ENCODE measurements around the gene PAX3. TPM values are rescaled to one million over a fixed set of nuclear protein-coding genes. Genes with fewer than 3 reads are reported as not detected.

The PAX3 gene
- total and polyA plus RNA-seq, 12 donors, result not detected

DNA sequence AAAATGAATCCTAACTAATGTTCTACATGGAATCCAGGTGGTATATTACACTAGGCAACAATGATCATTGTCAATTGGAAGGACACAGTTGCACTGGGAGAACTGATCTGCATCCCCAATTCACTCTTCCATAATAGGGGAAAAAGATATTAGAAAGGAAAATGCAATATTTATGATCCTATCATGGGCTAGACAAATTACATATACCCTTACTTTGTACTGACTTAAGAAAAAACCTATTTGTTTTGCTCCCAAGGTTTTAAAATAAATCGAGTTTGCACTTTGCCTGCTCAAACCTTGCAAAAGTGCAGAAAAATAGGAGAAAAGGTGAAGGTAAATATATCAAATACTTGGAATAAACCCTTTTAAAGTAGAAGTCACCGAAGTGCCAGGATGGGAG, 11.0 kb upstream of the PAX3 start:
- WGBS, 4 donors, result 9 to 14% (median 10%) methylated on average over 2 of the region's 2 CpGs
- TF ChIP-seq, protein P1, sequence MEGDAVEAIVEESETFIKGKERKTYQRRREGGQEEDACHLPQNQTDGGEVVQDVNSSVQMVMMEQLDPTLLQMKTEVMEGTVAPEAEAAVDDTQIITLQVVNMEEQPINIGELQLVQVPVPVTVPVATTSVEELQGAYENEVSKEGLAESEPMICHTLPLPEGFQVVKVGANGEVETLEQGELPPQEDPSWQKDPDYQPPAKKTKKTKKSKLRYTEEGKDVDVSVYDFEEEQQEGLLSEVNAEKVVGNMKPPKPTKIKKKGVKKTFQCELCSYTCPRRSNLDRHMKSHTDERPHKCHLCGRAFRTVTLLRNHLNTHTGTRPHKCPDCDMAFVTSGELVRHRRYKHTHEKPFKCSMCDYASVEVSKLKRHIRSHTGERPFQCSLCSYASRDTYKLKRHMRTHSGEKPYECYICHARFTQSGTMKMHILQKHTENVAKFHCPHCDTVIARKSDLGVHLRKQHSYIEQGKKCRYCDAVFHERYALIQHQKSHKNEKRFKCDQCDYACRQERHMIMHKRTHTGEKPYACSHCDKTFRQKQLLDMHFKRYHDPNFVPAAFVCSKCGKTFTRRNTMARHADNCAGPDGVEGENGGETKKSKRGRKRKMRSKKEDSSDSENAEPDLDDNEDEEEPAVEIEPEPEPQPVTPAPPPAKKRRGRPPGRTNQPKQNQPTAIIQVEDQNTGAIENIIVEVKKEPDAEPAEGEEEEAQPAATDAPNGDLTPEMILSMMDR (IDR thresholded peaks at IDR 0.05), result no peak
- TF ChIP-seq POLR2A (IDR thresholded peaks at IDR 0.05), result no peak
- no peak overlapping the region for H3K4me3 ChIP-seq
- intact Hi-C loops (cut with DNase I), result no loop called here
- no peak overlapping the region for H3K27ac ChIP-seq
- H3K9me3 ChIP-seq (replicated peaks in 1 of 3), result no peaks in the 10 kb centered on the region
- no peaks in the 10 kb centered on the region for H3K36me3 ChIP-seq (replicated peaks in 1 of 2)
- H3K4me1 ChIP-seq (replicated peaks in 1 of 2), result peaks cover 12 to 24% of the 10 kb centered on the region in 2 donors
- DNase-seq, result no peak
- peaks cover 95% of the 10 kb centered on the region for H3K27me3 ChIP-seq

- intact Hi-C loops (cut with DNase I), result no loop called here
- TF ChIP-seq, protein P1 (IDR thresholded peaks at IDR 0.05), result no peak
- TF ChIP-seq POLR2A (IDR thresholded peaks at IDR 0.05), result no peak
- Histone ChIP-seq H3K4me1 (replicated peaks in 1 of 2) (peaks cover 15 to 24% of the 10 kb centered on the region in 2 donors), H3K4me3 (no peak overlapping the region), H3K27me3 (peaks cover 95% of the 10 kb centered on the region), H3K27ac (no peak overlapping the region), H3K9me3 (replicated peaks in 1 of 3) (no peaks in the 10 kb centered on the region), H3K36me3 (replicated peaks in 1 of 2) (no peaks in the 10 kb centered on the region)
- DNase-seq, result no peak
- WGBS, 4 donors, result 0 to 12% (median 9%) methylated on average over 1 of the region's 1 CpG
Observed at GRCh38 chr2:222309361-222309760, 10.6 kb upstream of the PAX3 start.

DNA sequence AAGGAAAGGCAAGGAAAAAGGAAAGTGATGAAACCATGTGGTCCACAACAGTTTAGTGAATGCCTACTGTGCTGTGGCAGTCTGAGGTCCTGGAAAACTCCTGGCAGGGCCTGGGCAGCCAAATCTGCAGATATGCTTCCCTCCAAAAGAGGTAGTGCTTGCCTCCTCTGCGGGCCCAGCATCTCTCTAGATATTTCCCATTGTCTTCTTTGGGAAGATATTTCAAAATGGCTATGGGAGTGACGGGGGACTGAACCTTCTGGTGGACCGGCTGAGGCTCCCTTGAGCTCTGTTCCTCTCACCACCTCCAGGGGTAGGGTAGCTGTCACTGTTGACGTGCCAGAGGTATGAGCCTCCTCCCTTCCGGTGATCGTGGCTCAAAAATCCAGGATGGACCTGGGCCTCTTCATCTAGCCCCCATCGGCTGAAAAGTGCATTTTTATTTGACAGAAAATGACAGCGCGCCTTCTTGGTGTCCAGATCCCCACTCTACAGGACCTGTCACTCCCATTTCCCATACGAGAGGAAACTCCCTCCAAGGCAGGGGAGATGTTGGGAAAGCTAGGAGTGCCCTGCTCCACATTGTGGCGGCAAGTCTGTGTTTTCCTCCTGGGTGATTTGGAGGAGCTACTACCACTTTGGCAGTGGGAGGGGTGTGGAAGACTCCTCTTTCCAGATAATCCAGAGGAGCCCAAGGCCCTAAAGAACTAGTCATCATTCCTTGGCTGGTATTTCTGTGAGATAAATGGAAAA, 9.4 kb upstream of the PAX3 start:
- DNase-seq, result no peak
- Histone ChIP-seq H3K4me1 (replicated peaks in 1 of 2) (peaks cover 15 to 24% of the 10 kb centered on the region in 2 donors), H3K27me3 (peaks cover 94% of the 10 kb centered on the region)

DNA sequence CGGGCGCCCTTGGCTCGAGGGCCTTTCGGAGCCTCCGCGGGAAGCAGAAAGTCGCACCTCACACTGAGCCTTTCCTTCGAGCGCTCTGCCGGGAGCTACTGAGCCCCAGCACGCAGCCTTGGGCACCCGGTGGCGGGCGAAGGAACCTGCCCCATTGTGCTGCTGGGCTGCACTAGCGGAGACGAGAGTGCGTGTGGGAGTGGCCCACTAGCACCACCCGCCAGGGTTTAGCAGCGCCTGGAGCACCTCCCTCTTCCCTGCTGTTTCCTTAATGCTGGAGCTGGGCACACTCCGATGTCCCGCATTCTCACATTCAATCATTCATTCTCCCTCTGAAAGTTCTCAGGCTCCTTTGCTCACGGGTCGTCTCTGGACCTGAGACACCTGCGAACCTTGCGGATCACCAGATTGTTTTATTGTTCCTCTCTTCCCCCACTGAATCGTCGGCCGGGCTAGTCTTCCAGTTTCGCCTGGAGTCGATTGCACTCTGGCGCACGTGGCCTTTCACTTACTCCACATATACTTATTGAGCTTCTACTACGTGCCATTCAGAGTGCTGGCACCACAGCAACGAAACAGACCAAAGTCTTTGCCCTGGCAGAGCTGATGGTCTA, 8.5 kb upstream of the PAX3 start:
- 2 to 6% (median 4%) methylated on average over 15 to 34 of the region's 34 CpGs for WGBS, 4 donors
- Histone ChIP-seq H3K36me3 (replicated peaks in 1 of 2) (no peaks in the 10 kb centered on the region), H3K4me3 (no peak overlapping the region), H3K9me3 (replicated peaks in 1 of 3) (no peaks in the 10 kb centered on the region), H3K27ac (no peak overlapping the region), H3K27me3 (peaks cover 96% of the 10 kb centered on the region), H3K4me1 (replicated peaks in 1 of 2) (peaks cover 15 to 20% of the 10 kb centered on the region in 2 donors)
- intact Hi-C loops (cut with DNase I), result no loop called here
- DNase-seq, result no peak
- TF ChIP-seq, protein P1 (IDR thresholded peaks at IDR 0.05), result no peak
- TF ChIP-seq POLR2A (IDR thresholded peaks at IDR 0.05), result no peak

More for the DNA sequence above, 9.4 kb upstream of the PAX3 start:
- Histone ChIP-seq H3K4me3 (no peak overlapping the region), H3K27ac (no peak overlapping the region), H3K36me3 (replicated peaks in 1 of 2) (no peaks in the 10 kb centered on the region), H3K9me3 (replicated peaks in 1 of 3) (no peaks in the 10 kb centered on the region)
- intact Hi-C loops (cut with DNase I), result no loop called here
- TF ChIP-seq, protein P1 (IDR thresholded peaks at IDR 0.05), result no peak
- no peak for TF ChIP-seq POLR2A (IDR thresholded peaks at IDR 0.05)
- WGBS, 4 donors, result 9 to 18% (median 12%) methylated on average over 11 of the region's 11 CpGs
